DMS53 treated with DMSO at 0.1 percent for 48 hours (cell line): ENCODE results near the gene NEK3.
"Not testable (repeated sequence)": the region's sequence is repeated elsewhere in the genome, so short reads cannot be mapped to it uniquely, and the experiment has no call there.

Experiments
- DNase-seq: peaks from one replicate; lab custom pipeline; 2025; ENCODE audit not compliant: unreplicated experiment; lab: John Stamatoyannopoulos, UW

Gene NEK3

DNA sequence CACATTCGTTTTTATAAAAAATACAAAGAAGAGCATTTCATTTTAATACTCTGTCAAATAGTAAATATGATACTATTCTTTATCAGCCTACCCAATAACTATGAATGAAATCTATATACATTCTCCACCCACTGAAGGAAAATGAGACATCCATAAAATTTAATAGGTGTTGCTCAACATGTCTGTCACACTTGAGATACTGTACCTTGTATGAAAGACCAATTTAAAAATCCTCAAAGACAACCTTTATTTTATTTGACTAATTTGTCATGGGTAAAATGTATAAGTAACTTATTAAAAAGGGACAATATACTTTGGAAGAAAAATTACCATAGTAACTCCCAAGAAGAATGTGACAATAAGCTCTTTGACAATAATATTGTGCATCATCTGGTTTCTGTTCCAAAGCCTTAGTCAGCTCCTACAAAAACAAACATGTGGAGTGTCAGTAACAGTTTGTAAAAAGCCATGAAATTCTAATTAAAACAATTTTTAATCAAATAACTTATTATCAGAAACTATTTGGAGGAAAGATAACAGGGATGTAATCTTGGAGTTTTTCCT, 11.5 kb upstream of the NEK3 start:
- DNase-seq = not testable (repeated sequence)

GRCh38 chr13:52169839-52170238, 10.4 kb upstream of the NEK3 start:
- DNase-seq = no peak

- no peak for DNase-seq
These were observed 6.0 kb upstream of the NEK3 start for GRCh38 chr13:52165411-52165810.

- no peak for DNase-seq
These were observed 5.6 kb upstream of the NEK3 start for GRCh38 chr13:52164989-52165388.

DNA sequence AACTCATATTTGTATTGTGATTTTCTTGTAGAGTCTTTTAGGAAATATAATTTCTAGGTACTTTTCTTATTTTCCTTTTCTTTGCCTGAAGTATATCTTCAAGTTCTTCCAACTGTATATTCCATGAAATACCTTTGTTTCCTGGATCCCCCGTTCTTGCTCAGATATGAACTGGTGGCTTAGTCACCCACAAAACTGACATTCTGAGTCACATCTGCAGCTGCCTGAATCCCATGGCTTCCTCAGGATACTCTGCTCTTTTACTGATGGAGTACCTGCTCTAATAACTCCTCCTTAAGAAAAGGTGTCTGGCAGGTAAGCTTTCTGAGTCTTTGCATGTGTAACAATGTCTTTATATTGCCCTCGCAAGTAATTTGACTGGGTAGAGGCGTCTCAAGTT, 4.5 kb upstream of the NEK3 start:
- DNase-seq = not testable (repeated sequence)

- no peak for DNase-seq
These were observed 3.1 kb upstream of the NEK3 start for GRCh38 chr13:52162279-52163101.

DNA sequence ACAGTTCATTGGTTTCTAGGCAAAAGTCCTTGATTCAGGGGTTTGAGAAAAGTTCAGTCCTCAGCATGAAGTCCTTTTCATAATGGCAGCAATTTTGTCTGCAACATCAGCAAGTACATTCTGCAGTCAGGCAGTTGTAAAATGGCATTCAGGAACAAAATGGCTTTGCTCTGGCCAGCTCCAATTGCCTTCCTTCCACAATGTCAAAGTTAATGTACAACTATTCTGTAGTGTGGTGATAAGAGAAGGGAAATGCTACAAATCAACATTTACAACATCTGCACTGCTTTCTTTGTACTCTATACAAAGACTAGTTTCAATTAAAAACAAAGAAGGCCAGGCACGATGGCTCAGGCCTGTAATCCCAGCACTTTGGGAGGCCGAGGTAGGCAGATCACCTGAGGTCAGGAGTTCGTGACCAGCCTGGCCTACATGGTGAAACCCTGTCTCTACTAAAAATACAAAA, 1.8 kb upstream of the NEK3 start:
- DNase-seq = no peak

DNA sequence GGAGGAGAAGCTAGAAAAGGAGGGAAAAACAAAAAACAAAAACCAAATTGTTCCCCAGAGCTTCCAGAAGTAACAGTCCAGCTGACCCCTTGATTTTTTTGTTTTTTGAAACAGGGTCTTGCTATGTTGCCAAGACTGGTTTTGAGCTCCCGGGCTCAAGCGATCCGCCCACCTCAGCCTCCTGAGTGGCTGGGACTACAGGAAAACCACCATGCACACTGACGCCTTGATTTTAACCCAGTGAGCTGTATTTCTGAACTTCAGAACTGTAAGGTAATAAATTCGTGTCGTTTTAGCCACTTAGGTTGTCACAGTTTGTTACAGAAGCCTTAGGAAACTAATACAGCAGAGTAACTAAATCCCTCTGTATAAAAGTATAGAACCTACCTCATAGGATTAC, 1.1 kb upstream of the NEK3 start:
- no peak for DNase-seq

GRCh38 chr13:52160053-52160452, 656 bp upstream of the NEK3 start:
- DNase-seq = no peak

- DNase-seq = no peak
These were observed 703 bp downstream of the NEK3 start for GRCh38 chr13:52158629-52159158.

GRCh38 chr13:52156724-52157261, 2.6 kb downstream of the NEK3 start:
- no peak for DNase-seq

DNA sequence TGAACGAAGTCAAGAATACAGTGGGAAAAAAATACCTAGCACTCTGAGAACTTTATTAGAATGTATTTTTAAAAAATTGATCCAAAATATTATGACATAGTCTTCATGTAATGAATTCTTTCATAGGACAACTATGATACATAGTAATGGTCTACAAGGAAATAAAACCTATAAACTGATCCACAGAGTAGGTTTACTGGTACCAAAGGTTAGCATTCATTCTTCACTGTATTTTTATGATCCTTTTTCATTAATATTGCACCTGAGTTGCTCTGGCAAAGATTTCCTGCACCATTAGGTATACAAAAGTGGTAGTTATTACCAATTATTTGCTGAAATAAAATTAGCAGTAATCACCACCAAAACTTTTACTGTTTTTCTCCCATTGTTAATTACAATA, 4.2 kb downstream of the NEK3 start:
- no peak for DNase-seq

- no peak for DNase-seq
These were observed 12.2 kb downstream of the NEK3 start for GRCh38 chr13:52147225-52147624.

DNA sequence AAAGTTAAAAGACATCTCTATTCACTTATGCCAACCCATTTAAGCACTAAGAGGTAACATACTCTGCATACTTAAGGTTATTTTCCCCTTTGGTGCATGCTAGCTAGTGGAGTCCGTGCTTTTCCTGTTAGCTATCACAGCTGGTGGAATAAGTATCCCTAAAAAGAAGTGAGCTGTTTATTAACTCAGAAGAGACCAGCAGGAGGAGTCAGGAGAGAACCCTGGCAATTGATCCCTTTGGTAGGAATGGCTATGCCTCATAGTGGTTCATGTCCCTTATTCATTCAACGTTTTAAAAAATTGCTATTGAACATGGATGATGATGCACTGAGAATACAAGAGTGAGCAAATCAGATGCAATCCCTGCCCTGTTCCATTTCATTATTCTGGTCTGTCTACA, 18.1 kb downstream of the NEK3 start:
- DNase-seq = no peak

DNA sequence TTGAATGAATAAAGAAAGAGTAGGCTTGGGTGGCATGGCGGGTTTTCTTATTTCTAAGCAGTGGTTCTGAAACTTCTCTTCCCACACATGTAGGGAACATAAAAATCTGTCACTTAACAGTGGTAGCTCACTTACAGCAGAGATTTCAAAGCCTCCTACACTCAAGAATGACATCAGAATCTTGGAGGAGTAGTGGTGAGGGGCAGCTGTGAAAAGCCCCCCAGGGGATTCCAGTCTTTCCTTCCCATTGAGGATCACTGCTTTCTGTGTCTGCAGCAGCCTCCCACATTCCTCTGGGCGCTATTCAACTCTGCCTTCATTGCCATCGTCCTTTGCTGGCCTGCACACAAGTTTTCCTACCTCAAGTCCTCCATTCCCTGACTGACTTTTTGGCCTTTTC, 21.9 kb downstream of the NEK3 start:
- no peak for DNase-seq

GRCh38 chr13:52136763-52137162, 22.6 kb downstream of the NEK3 start:
- DNase-seq = no peak

GRCh38 chr13:52130641-52131040, 28.8 kb downstream of the NEK3 start:
- no peak for DNase-seq

GRCh38 chr13:52128714-52129700, 30.4 kb downstream of the NEK3 start, which contains the start of gene NEK5:
Gene NEK5, minus strand, starts transcription at chr13:52129073. Its CDS starts 1,591 bp downstream, at chr13:52127482.
- peak; percentile 78 for DNase-seq

GRCh38 chr13:52127783-52128702, 31.4 kb downstream of the NEK3 start:
- peak; percentile 80 for DNase-seq

DNA sequence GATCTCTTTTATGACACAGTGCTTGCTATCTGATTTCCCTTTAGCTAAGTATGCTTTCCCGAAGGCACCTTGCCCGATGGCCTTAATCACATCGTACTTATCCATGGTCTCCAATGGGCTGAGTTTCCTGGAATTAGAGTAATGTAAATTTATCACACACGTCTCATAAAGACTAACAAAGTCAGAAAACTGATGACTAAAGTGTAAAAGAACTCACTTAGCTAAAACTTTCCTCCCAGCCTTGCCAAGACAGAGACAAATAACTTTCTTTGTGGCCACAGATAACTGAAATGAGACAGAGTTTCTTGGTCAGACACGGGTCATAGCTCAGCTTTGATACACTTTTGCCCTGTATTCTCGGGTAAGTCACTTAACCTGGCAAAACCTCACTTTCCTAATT, 32.0 kb downstream of the NEK3 start:
- DNase-seq = no peak
